H9 (cell line): ENCODE measurements around the gene ZNF135. TPM values are rescaled to one million over a fixed set of nuclear protein-coding genes. Genes with fewer than 3 reads are reported as not detected.

Source experiments
- DNase-seq: peaks from one replicate; pipeline ENCODE4 v3.0.0-alpha.2; 2017
- H2AFZ ChIP-seq: one replicate; pipeline ENCODE4 v1.6.1; 2013; ENCODE audit warnings: mild to moderate bottlenecking, low read length, control low read depth, moderate library complexity
- H2AK5ac ChIP-seq: 2 replicates; pipeline ENCODE4 v1.6.1; 2013; ENCODE audit warnings: low read length, control low read depth, mixed read lengths; ENCODE audit not compliant: insufficient read length
- H2BK120ac ChIP-seq: one replicate; pipeline ENCODE4 v1.6.1; 2013; ENCODE audit warnings: low read depth, mild to moderate bottlenecking, low read length, control low read depth, inconsistent platforms; ENCODE audit not compliant: poor library complexity, severe bottlenecking
- H2BK12ac ChIP-seq: 2 replicates; pipeline ENCODE4 v1.6.1; 2013; ENCODE audit warnings: low read length, control low read depth, mixed read lengths, low read depth; ENCODE audit not compliant: insufficient read length
- H2BK15ac ChIP-seq: 2 replicates; pipeline ENCODE4 v1.6.1; 2013; ENCODE audit warnings: low read depth, low read length, control low read depth
- H2BK20ac ChIP-seq: one replicate; pipeline ENCODE4 v1.6.1; 2013; ENCODE audit warnings: low read depth, mild to moderate bottlenecking, low read length, control low read depth, inconsistent platforms; ENCODE audit not compliant: poor library complexity, severe bottlenecking
- H2BK5ac ChIP-seq: 2 replicates; pipeline ENCODE4 v1.6.1; 2013; ENCODE audit warnings: low read length, control low read depth, mixed read lengths; ENCODE audit not compliant: insufficient read length
- H3K14ac ChIP-seq: 2 replicates; pipeline ENCODE4 v1.6.1; 2013; ENCODE audit warnings: low read length, control low read depth; ENCODE audit not compliant: insufficient read depth
- H3K18ac ChIP-seq: 2 replicates; pipeline ENCODE4 v1.6.1; 2013; ENCODE audit warnings: low read depth, mild to moderate bottlenecking, mixed read lengths, low read length, control low read depth; ENCODE audit not compliant: insufficient read length
- H3K23ac ChIP-seq: 2 replicates; pipeline ENCODE4 v1.6.1; 2013; ENCODE audit warnings: low read length, control low read depth, mixed read lengths, low read depth; ENCODE audit not compliant: insufficient read length
- H3K23me2 ChIP-seq: 2 replicates; pipeline ENCODE4 v1.6.1; 2013; ENCODE audit warnings: low read depth, mild to moderate bottlenecking, mixed read lengths, low read length, control low read depth; ENCODE audit not compliant: insufficient read length, poor library complexity, severe bottlenecking
- H3K27ac ChIP-seq: 2 replicates; pipeline ENCODE4 v1.5.1; 2013; ENCODE audit warnings: low read length, control low read depth, mixed read lengths, low read depth; ENCODE audit not compliant: insufficient read length
- H3K27me3 ChIP-seq: 2 replicates; pipeline ENCODE4 v1.6.1; 2013; ENCODE audit warnings: low read length, control low read depth, inconsistent platforms; ENCODE audit not compliant: insufficient read depth
- H3K4ac ChIP-seq: 2 replicates; pipeline ENCODE4 v1.6.1; 2013; ENCODE audit warnings: low read depth, mild to moderate bottlenecking, control low read depth, inconsistent platforms, low read length, moderate library complexity
- H3K4me1 ChIP-seq: 2 replicates; pipeline ENCODE4 v1.6.1; 2013; ENCODE audit warnings: low read length, control low read depth, inconsistent platforms; ENCODE audit not compliant: insufficient read depth
- H3K4me2 ChIP-seq: 2 replicates; pipeline ENCODE4 v1.6.1; 2013; ENCODE audit warnings: low read length, control low read depth, mixed read lengths; ENCODE audit not compliant: insufficient read length, insufficient read depth
- H3K56ac ChIP-seq: 2 replicates; pipeline ENCODE4 v1.6.1; 2013; ENCODE audit warnings: low read depth, mild to moderate bottlenecking, mixed read lengths, low read length, control low read depth; ENCODE audit not compliant: insufficient read length
- H3K79me1 ChIP-seq: 2 replicates; pipeline ENCODE4 v1.6.1; 2013; ENCODE audit warnings: low read depth, mild to moderate bottlenecking, moderate library complexity, low read length, control low read depth, inconsistent platforms; ENCODE audit not compliant: insufficient read depth, poor library complexity, severe bottlenecking
- H3K79me2 ChIP-seq: 2 replicates; pipeline ENCODE4 v1.6.1; 2013; ENCODE audit warnings: low read length, control low read depth, inconsistent platforms; ENCODE audit not compliant: insufficient read depth
- H3K9ac ChIP-seq: 2 replicates; pipeline ENCODE4 v1.6.1; 2013; ENCODE audit warnings: low read length, control low read depth, mixed read lengths; ENCODE audit not compliant: insufficient read length; ENCODE audit errors: extremely low read depth
- H3K9me3 ChIP-seq: one replicate; pipeline ENCODE4 v1.6.1; 2013; ENCODE audit warnings: low read depth, low read length, inconsistent platforms; ENCODE audit not compliant: control insufficient read depth
- H3T11ph ChIP-seq: one replicate; pipeline ENCODE4 v1.6.1; 2013; ENCODE audit warnings: mild to moderate bottlenecking, low read length, control low read depth, inconsistent platforms
- H4K20me1 ChIP-seq: one replicate; pipeline ENCODE4 v1.6.1; 2013; ENCODE audit not compliant: control insufficient read depth, insufficient read length, insufficient read depth
- H4K5ac ChIP-seq: 2 replicates; pipeline ENCODE4 v1.6.1; 2013; ENCODE audit warnings: low read depth, mild to moderate bottlenecking, mixed read lengths, low read length, control low read depth; ENCODE audit not compliant: insufficient read length
- H4K8ac ChIP-seq: replicated peaks from 2 replicates; pipeline ENCODE4 v1.6.1; 2013; ENCODE audit warnings: low read length, control low read depth, mixed read lengths, low read depth; ENCODE audit not compliant: insufficient read length
- H4K91ac ChIP-seq: 2 replicates; pipeline ENCODE4 v1.6.1; 2013; ENCODE audit warnings: low read depth, mild to moderate bottlenecking, moderate library complexity, mixed read lengths, low read length, control low read depth; ENCODE audit not compliant: insufficient read length
- H3K27ac Mint-ChIP-seq, 3 experiments: 2 replicates in 2 of 3; 3 replicates in 1 of 3; pipeline ENCODE4 v1.8.0; 2020 to 2021; ENCODE audit warnings: mixed read lengths in 3 of 3, mild to moderate bottlenecking in 1 of 3, moderate library complexity in 1 of 3
- H3K27me3 Mint-ChIP-seq: 2 replicates; pipeline ENCODE4 v1.8.0; 2021; ENCODE audit warnings: low read depth, mild to moderate bottlenecking, moderate library complexity, mixed read lengths
- H3K36me3 Mint-ChIP-seq, 3 experiments: 2 replicates in 2 of 3; 3 replicates in 1 of 3; pipeline ENCODE4 v1.8.0; 2020 to 2021; ENCODE audit warnings: low read depth in 3 of 3, mixed read lengths in 3 of 3; ENCODE audit not compliant: insufficient read depth in 1 of 3
- H3K4me1 Mint-ChIP-seq, 2 experiments: 2 replicates each; pipeline ENCODE4 v1.8.0; 2020; ENCODE audit warnings: mixed read lengths in 2 of 2
- H3K4me3 Mint-ChIP-seq, 2 experiments: 2 replicates in 1 of 2; 3 replicates in 1 of 2; pipeline ENCODE4 v1.8.0; 2020 to 2021; ENCODE audit warnings: mild to moderate bottlenecking in 2 of 2, mixed read lengths in 2 of 2, moderate library complexity in 1 of 2
- H3K9me3 Mint-ChIP-seq, 2 experiments: 2 replicates in 1 of 2; 3 replicates in 1 of 2; pipeline ENCODE4 v1.8.0; 2020; ENCODE audit warnings: mild to moderate bottlenecking in 2 of 2, mixed read lengths in 2 of 2, moderate library complexity in 1 of 2
- CTCF ChIP-seq: fragments of 200-600 bp; sonication (generic); conservative IDR thresholded peaks from 3 replicates; pipeline ENCODE4 v1.8.0; 2021; ENCODE audit warnings: antibody characterized with exemption, mild to moderate bottlenecking
- WGBS: extraction: QIAGEN DNeasy Blood & Tissue Kit; methylation state at CpG from one replicate; pipeline ENCODE4 v1.1.7; 2013; ENCODE audit warnings: missing lambda C conversion rate, low lambda C conversion rate, mixed read lengths; ENCODE audit not compliant: insufficient read length; ENCODE audit errors: extremely low coverage; 5-methylcytosine and 5-hydroxymethylcytosine counted together
- total RNA-seq: library from RNA; stranded (reverse); gene quantifications from 2 replicates; pipeline ENCODE4 v1.2.1, GENCODE V29; 2021

ZNF135 gene
- total RNA-seq, 1 experiment from 2014 or later = 4.7 TPM

GRCh38 chr19:58009666-58010301 is 49.3 kb upstream of the ZNF135 start:
- no peak for TF ChIP-seq CTCF
- peak; percentile 88 for DNase-seq
- no peaks in the 10 kb centered on the region for H3K27me3 ChIP-seq
- no peak overlapping the region for H3K4me3 Mint-ChIP-seq
- H3K4me1 Mint-ChIP-seq = no peaks in the 10 kb centered on the region
- H4K91ac ChIP-seq = no peak overlapping the region
- H2BK12ac ChIP-seq = no peak overlapping the region
- H3K56ac ChIP-seq = no peak overlapping the region
- no peak overlapping the region for H3K14ac ChIP-seq
- peaks cover 12% of the 10 kb centered on the region for H3K9me3 ChIP-seq
- no peak overlapping the region for H2AFZ ChIP-seq
- H3K4ac ChIP-seq = no peak overlapping the region
- no peak overlapping the region for H3K27ac Mint-ChIP-seq
- no peak overlapping the region for H3K27ac ChIP-seq
- no peak overlapping the region for H2BK5ac ChIP-seq
- no peaks in the 10 kb centered on the region for H3K4me1 ChIP-seq
- no peak overlapping the region for H2BK120ac ChIP-seq
- WGBS = no CpG with 5 or more reads among the region's 41 CpGs
- H4K20me1 ChIP-seq = no peaks in the 10 kb centered on the region
- no peak overlapping the region for H3T11ph ChIP-seq
- no peaks in the 10 kb centered on the region for H3K79me2 ChIP-seq
- no peak overlapping the region for H3K18ac ChIP-seq
- no peak overlapping the region for H2AK5ac ChIP-seq
- peak overlapping the region; percentile 33 for H3K4me2 ChIP-seq
- no peak overlapping the region for H3K23ac ChIP-seq
- peaks cover 80 to 84% of the 10 kb centered on the region in 2 experiments for H3K9me3 Mint-ChIP-seq
- H4K5ac ChIP-seq = no peak overlapping the region
- H3K27me3 Mint-ChIP-seq = peaks cover 12% of the 10 kb centered on the region
- peaks cover 58 to 71% (median 71%) of the 10 kb centered on the region in 3 experiments for H3K36me3 Mint-ChIP-seq
- H3K9ac ChIP-seq = peak overlapping the region; percentile 54
- H2BK20ac ChIP-seq = no peak overlapping the region
- no peak overlapping the region for H2BK15ac ChIP-seq
- no peaks in the 10 kb centered on the region for H3K79me1 ChIP-seq
- H3K23me2 ChIP-seq = no peaks in the 10 kb centered on the region
- no peak overlapping the region for H4K8ac ChIP-seq
